Skeletal muscle satellite cell (primary cell): ENCODE measurements around the gene INPP4A.

ENCODE experiments used
- H3K27me3 ChIP-seq: 2 replicates; pipeline ENCODE4 v1.7.0; 2013; ENCODE audit warnings: low read length; ENCODE audit not compliant: control insufficient read depth, insufficient read depth
- H3K36me3 ChIP-seq: 2 replicates; pipeline ENCODE4 v1.7.0; 2013; ENCODE audit warnings: mild to moderate bottlenecking, control low read depth, low read length; ENCODE audit not compliant: insufficient read depth
- H3K4me1 ChIP-seq: 2 replicates; pipeline ENCODE4 v1.7.0; 2013; ENCODE audit warnings: low read length; ENCODE audit not compliant: control insufficient read depth, insufficient read depth
- H3K4me2 ChIP-seq: 2 replicates; pipeline ENCODE4 v1.7.0; 2013; ENCODE audit warnings: mild to moderate bottlenecking, low read length
- H3K4me3 ChIP-seq: 2 replicates; pipeline ENCODE4 v1.7.0; 2013; ENCODE audit warnings: low read length
- H3K9ac ChIP-seq: 2 replicates; pipeline ENCODE4 v1.7.0; 2013; ENCODE audit warnings: mild to moderate bottlenecking, low read depth, low read length, moderate library complexity
- H3K9me3 ChIP-seq: replicated peaks from 2 replicates; pipeline ENCODE4 v1.7.0; 2013; ENCODE audit warnings: mild to moderate bottlenecking, control low read depth, low read length

Gene INPP4A

DNA sequence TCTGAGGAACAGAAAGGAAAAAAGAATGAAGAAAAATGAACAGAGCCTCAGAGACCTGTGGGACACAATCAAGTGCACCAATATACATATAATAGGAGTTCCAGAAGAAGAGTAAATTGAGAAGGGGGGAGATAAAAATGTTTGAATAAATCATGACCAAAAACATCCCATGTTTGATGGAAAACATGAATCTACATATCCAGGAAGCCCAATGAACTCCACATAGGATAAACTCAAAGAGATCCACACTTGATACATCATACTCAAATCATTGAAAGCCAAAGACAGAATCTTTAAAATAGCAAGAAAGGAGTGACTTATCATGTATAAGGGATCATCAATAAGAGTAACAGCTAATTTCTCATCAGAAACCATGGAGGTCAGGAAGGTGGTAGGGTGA lies 83.7 kb downstream of the INPP4A start:
- no peak overlapping the region for H3K4me2 ChIP-seq
- H3K9me3 ChIP-seq: no peaks in the 10 kb centered on the region
- no peaks in the 10 kb centered on the region for H3K4me1 ChIP-seq
- H3K9ac ChIP-seq: no peak overlapping the region
- H3K4me3 ChIP-seq: no peak overlapping the region
- H3K36me3 ChIP-seq: peaks cover 3% of the 10 kb centered on the region
- H3K27me3 ChIP-seq: no peaks in the 10 kb centered on the region

DNA sequence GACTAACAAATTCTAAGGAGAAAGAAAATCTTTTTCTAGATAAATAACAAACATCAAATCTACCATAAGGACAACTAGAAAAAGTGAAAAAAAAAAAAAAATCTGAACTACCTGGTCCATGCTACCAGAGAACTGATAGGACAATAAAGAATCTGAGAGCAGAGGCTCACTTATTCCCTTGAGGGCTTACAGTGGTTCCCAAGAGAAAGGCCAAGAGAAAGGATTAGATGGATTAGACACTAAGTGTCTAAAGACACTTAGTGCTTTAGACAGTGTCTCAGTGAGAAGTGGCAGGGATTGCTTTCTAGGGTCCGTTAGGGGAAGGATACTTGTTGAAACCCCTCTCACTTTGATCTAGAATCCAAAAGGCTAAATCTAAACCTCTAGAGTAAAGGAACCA lies 85.5 kb downstream of the INPP4A start:
- H3K4me1 ChIP-seq: no peaks in the 10 kb centered on the region
- H3K27me3 ChIP-seq: no peaks in the 10 kb centered on the region
- H3K9ac ChIP-seq: no peak overlapping the region
- no peak overlapping the region for H3K4me2 ChIP-seq
- no peak overlapping the region for H3K4me3 ChIP-seq
- peaks cover 3% of the 10 kb centered on the region for H3K36me3 ChIP-seq
- H3K9me3 ChIP-seq: no peaks in the 10 kb centered on the region

DNA sequence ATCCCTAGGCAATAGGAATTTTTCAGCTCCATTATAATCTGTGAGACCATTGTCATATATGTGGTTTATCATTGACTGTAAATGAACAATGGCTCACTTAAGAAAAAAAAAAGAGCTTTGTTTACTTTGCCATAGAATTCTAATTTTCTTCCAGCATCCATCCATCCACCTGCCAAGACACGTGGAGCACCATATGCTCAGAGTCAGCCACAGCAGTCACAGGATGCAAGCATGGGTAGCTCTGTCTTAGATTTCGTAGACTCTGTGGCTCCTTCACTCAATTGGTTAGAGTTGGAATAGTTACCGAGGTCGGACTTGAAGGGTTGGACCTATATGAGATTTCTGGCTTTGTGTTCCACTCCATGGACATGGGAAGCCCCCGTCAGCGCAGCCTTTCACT lies 88.1 kb downstream of the INPP4A start:
- Histone ChIP-seq H3K27me3 (no peaks in the 10 kb centered on the region), H3K36me3 (peaks cover 3% of the 10 kb centered on the region), H3K9me3 (no peaks in the 10 kb centered on the region), H3K4me1 (no peaks in the 10 kb centered on the region), H3K4me2 (no peak overlapping the region), H3K4me3 (no peak overlapping the region), H3K9ac (no peak overlapping the region)

DNA sequence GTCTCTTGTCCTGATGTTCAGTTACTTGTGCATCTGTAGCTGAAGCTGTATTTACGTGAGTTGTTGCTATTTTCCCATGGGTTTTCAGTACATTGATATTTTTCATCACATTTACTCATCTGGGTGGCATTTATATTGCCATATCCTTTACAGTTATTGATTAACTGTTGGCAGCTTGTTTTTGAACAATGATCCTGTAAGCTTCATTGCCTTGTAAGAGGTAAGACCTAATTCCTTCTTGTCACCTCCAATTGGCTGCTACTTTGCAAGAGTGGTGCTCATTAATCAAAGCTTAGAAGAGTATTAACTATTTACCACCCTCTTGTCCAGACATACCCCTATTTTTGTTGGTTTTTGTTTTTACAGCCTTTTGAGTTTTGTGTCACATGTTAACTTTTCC lies 88.9 kb downstream of the INPP4A start:
- peaks cover 7% of the 10 kb centered on the region for H3K36me3 ChIP-seq
- no peak overlapping the region for H3K4me2 ChIP-seq
- no peaks in the 10 kb centered on the region for H3K27me3 ChIP-seq
- no peak overlapping the region for H3K9ac ChIP-seq
- no peaks in the 10 kb centered on the region for H3K9me3 ChIP-seq
- no peaks in the 10 kb centered on the region for H3K4me1 ChIP-seq
- H3K4me3 ChIP-seq: no peak overlapping the region

DNA sequence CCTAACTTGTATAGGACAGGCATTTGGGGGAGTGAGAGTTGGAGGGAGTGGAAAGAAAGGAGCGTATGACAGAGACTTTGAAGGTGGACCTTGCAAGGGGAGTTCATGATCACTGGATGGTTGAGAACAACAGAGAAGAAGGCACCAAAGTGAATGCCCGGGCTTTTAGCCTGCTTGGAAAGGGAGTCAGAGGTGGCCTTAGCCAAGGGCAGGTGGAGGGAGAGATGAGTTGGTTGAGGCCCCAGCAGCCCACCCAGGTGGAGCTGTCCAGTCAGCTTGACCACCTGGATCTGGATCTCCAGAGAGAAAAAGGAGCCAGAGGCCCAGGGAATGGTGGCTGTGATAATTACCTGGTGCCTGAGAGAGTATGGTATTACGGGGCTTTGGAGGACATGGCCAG lies 90.1 kb downstream of the INPP4A start:
- peaks cover 18% of the 10 kb centered on the region for H3K36me3 ChIP-seq
- no peak overlapping the region for H3K4me2 ChIP-seq
- H3K4me1 ChIP-seq: no peaks in the 10 kb centered on the region
- no peaks in the 10 kb centered on the region for H3K27me3 ChIP-seq
- no peak overlapping the region for H3K4me3 ChIP-seq
- no peaks in the 10 kb centered on the region for H3K9me3 ChIP-seq
- no peak overlapping the region for H3K9ac ChIP-seq

DNA sequence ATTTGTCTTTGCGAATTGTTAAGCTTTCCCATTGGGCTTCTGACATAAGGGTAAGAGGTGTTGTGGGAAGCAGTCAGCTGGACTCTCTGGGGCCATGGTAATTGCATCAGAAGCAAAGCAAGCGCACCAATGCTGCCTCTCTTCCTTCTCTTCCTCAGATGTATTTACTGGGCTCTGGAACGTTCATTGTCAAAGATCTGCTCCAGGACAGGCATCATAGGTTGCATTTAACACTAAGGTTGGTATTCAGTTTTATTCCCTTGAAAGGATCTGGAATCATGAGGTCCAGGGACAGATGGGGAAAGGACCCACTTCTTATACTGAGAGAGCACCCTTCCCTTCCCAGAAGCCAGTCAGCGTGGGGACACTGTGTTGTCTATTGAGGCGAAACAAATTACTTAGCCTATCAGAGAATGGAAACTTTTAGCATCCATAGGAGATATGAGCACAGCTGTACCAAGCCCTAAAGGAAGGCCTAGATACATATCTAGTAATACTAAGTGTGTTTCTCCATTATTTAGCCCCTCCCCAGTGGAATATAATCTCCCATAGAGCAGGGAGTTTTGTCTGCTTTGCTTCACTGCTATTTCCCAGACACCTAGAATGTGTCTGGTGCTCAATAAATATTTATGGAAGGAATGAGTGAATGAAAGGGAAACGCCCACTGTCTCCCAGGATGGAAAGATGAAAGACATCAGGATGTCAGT lies 91.5 kb downstream of the INPP4A start:
- no peak overlapping the region for H3K4me3 ChIP-seq
- H3K9ac ChIP-seq: no peak overlapping the region
- no peaks in the 10 kb centered on the region for H3K4me1 ChIP-seq
- no peak overlapping the region for H3K4me2 ChIP-seq
- no peaks in the 10 kb centered on the region for H3K27me3 ChIP-seq
- H3K36me3 ChIP-seq: peaks cover 23% of the 10 kb centered on the region
- no peaks in the 10 kb centered on the region for H3K9me3 ChIP-seq

DNA sequence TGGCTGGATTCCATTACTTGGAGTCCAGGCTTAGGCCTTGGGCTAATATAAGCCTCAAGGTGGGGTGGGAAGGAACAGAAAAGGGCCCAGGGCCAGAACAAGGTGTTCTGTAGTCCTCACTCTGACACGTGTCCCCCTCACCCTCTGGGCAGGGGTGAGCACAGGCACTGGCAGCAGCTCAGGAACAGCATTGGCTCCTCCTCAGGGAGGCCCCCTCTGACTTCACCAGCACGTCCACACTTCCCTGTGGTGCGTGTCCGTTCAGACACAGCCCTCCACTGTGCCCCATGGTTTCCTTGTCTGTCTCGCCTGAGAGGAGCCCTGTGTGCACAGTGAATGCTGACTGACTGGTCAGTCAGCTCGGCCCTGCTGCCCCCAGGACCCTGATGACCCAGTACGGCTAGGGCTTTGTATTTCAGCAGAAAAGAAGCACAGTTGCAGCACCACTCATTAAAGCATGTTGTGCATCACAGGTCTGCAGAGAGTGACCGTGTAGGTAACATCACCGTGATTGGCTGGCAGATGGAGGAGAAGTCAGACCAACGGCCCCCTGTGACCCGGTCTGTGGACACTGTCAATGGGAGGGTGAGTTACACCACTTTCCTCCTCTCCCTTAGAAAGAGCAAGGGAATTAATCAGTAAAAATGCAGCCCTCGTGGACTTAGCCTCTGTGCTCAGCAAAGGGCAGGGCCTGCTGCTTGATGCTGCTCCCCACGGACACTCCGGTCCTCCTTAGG lies 92.9 kb downstream of the INPP4A start:
- H3K36me3 ChIP-seq: peaks cover 27% of the 10 kb centered on the region
- H3K4me1 ChIP-seq: no peaks in the 10 kb centered on the region
- H3K4me2 ChIP-seq: no peak overlapping the region
- no peak overlapping the region for H3K9ac ChIP-seq
- no peaks in the 10 kb centered on the region for H3K27me3 ChIP-seq
- no peaks in the 10 kb centered on the region for H3K9me3 ChIP-seq
- H3K4me3 ChIP-seq: no peak overlapping the region

DNA sequence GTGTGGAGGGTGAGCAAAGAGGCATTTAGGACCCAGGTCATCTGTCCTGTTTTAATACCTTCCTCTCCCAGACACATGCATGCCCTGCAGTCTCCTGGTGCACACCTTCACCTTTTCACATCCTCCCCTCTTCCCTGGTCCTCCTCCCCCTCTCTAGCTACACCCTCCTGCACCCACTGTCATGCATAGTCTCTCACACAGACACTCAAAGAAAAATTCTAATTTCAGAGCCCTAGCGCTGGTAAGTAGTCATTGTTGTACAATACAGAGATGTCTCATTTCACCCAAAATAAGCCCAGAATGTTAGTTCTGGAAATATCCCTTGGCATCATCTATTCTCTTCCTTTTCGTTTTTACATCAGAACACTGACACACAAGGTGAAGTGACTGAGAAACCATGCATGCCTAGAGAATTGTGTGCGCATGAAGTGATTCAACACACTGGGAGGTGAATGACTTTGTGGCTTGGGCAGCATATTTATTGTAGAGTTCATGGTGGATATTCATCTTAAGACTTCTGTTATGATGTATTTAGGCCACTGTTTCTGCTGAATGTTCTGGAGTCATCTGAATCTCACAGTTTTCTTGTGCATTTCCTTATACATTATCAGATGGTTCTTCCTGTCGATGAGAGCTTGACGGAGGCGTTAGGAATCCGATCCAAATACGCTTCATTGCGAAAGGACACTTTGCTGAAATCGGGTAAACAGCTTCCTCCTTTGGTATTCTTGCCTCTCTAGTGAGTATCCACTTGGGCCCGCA lies 93.8 kb downstream of the INPP4A start:
- no peaks in the 10 kb centered on the region for H3K4me1 ChIP-seq
- peaks cover 24% of the 10 kb centered on the region for H3K36me3 ChIP-seq
- no peak overlapping the region for H3K9ac ChIP-seq
- H3K27me3 ChIP-seq: no peaks in the 10 kb centered on the region
- H3K9me3 ChIP-seq: no peaks in the 10 kb centered on the region
- H3K4me2 ChIP-seq: no peak overlapping the region
- H3K4me3 ChIP-seq: no peak overlapping the region

DNA sequence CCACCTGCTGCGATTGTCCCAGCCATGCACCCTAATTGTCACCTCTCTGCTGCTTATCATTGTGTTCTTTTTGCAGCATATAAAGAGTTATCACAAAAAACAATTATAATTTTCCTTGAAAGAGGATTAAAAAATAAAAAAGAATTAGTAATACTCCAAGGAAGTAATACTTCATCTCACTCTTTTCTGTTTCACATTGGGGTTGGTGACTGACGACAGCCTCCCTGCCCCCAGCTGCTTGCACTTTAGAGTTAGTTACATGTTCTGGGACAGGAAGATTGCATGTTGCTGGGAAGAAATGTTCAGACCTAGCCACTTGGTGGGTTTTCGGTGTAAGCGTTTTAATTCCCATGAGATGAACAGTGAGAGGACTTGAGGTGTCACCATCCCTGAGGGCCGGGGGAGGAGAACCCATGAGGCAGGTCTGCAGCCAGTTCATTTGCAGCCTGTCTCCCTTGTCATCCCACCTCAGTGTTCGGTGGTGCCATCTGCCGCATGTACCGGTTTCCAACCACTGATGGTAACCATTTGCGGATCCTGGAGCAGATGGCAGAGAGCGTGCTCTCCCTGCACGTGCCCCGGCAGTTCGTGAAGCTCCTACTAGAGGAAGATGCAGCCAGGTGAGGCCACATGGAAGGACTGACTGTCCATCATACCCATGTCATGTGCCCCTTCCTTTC lies 94.5 kb downstream of the INPP4A start:
- H3K36me3 ChIP-seq: peaks cover 30% of the 10 kb centered on the region
- no peaks in the 10 kb centered on the region for H3K4me1 ChIP-seq
- no peak overlapping the region for H3K4me3 ChIP-seq
- H3K4me2 ChIP-seq: no peak overlapping the region
- no peak overlapping the region for H3K9ac ChIP-seq
- no peaks in the 10 kb centered on the region for H3K9me3 ChIP-seq
- no peaks in the 10 kb centered on the region for H3K27me3 ChIP-seq

DNA sequence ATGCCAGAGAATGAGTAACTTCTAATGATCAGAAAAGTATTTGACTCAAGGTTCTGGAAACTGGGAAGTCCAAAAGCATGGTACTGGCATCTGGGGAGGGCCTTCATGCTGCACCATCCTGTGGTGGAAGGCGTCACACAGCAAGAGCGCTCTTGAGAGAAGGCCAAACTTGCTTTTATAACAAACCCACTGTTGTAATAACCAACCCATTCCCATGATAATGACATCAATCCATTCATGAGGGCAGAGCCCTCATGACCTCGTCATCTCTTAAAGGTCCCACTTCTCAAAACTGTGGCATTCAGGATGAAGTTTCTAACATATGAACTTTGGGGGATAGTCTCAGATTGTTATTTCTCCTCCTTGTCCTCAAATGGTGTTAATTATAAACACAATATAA lies 95.9 kb downstream of the INPP4A start:
- Histone ChIP-seq H3K36me3 (peaks cover 32% of the 10 kb centered on the region), H3K4me3 (no peak overlapping the region), H3K4me1 (no peaks in the 10 kb centered on the region)

DNA sequence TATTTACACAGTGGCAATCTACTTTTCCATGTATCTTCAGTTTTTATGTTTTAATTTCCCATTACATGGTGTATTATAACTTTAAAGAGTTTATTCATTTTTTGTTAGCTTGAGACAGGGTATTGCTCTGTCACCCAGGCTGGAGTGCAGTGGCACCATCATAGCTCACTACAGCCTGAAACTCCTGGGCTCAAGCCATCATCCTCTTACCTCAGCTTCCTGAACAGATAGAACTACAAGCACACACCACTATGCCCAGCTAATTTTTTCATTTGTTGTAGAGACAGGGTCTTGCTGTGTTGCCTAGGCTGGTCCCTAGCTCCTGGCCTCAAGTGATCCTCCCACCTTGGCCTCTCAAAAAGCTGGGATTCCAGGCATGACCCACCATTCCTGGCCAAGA lies 96.8 kb downstream of the INPP4A start:
- no peaks in the 10 kb centered on the region for H3K27me3 ChIP-seq
- no peaks in the 10 kb centered on the region for H3K9me3 ChIP-seq
- H3K4me2 ChIP-seq: no peak overlapping the region
- no peak overlapping the region for H3K9ac ChIP-seq
- H3K4me1 ChIP-seq: no peaks in the 10 kb centered on the region
- H3K4me3 ChIP-seq: no peak overlapping the region
- peaks cover 33% of the 10 kb centered on the region for H3K36me3 ChIP-seq

More for the DNA sequence above, 95.9 kb downstream of the INPP4A start:
- H3K4me2 ChIP-seq: no peak overlapping the region
- H3K27me3 ChIP-seq: no peaks in the 10 kb centered on the region
- H3K9ac ChIP-seq: no peak overlapping the region
- H3K9me3 ChIP-seq: no peaks in the 10 kb centered on the region
